ENCODE results near the gene FAM117A.
"Not testable (repeated sequence)": the region's sequence is repeated elsewhere in the genome, so short reads cannot be mapped to it uniquely, and the experiment has no call there.

FAM117A gene

GRCh38 chr17:49676276-49676868 lies 87.6 kb downstream of the FAM117A start:
- TF ChIP-seq EZH2phosphoT487 (IDR thresholded peaks at IDR 0.05; ENCODE audit: borderline replicate concordance, low read length) = no peak
- TF ChIP-seq, protein P1, sequence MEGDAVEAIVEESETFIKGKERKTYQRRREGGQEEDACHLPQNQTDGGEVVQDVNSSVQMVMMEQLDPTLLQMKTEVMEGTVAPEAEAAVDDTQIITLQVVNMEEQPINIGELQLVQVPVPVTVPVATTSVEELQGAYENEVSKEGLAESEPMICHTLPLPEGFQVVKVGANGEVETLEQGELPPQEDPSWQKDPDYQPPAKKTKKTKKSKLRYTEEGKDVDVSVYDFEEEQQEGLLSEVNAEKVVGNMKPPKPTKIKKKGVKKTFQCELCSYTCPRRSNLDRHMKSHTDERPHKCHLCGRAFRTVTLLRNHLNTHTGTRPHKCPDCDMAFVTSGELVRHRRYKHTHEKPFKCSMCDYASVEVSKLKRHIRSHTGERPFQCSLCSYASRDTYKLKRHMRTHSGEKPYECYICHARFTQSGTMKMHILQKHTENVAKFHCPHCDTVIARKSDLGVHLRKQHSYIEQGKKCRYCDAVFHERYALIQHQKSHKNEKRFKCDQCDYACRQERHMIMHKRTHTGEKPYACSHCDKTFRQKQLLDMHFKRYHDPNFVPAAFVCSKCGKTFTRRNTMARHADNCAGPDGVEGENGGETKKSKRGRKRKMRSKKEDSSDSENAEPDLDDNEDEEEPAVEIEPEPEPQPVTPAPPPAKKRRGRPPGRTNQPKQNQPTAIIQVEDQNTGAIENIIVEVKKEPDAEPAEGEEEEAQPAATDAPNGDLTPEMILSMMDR (IDR thresholded peaks at IDR 0.05; ENCODE audit: low read depth, low read length, poor library complexity, severe bottlenecking) = no peak
- H3K4me3 ChIP-seq (ENCODE audit: low read length) = peak overlapping the region; percentile 75
- peak overlapping the region; percentile 76 for H3K4me2 ChIP-seq (ENCODE audit: low read length)
- H3K4me1 ChIP-seq (ENCODE audit: control insufficient read depth, low read length) = peaks cover 26% of the 10 kb centered on the region
- 0 out of 2 replicates have a peak, but pooled peaks cover under 1% of the 10 kb centered on the region for H3K27me3 ChIP-seq (ENCODE audit: control insufficient read depth, low read length)
- H4K20me1 ChIP-seq (ENCODE audit: control insufficient read depth, insufficient read depth, low read depth, low read length) = peaks cover 21% of the 10 kb centered on the region
- peak overlapping the region; percentile 85 for H3K27ac ChIP-seq (ENCODE audit: low read depth, low read length)
- no peaks in the 10 kb centered on the region for H3K9me2 ChIP-seq (replicated peaks; ENCODE audit: control insufficient read depth, low read length)
- no peaks in the 10 kb centered on the region for H3K9me3 ChIP-seq (ENCODE audit: control insufficient read depth, insufficient read depth, low read length)
- H3F3A ChIP-seq (ENCODE audit: control insufficient read depth, insufficient read depth) = peaks cover 7% of the 10 kb centered on the region
- peaks cover 58% of the 10 kb centered on the region for H3K79me2 ChIP-seq (ENCODE audit: control insufficient read depth, low read length)
- H3K36me3 ChIP-seq (ENCODE audit: control insufficient read depth, low read length) = peaks cover 22% of the 10 kb centered on the region

GRCh38 chr17:49674507-49674906 lies 89.4 kb downstream of the FAM117A start:
- Histone ChIP-seq H3K4me2 (ENCODE audit: low read length) (no peak overlapping the region), H3K4me3 (ENCODE audit: low read length) (no peak overlapping the region), H3K79me2 (ENCODE audit: control insufficient read depth, low read length) (peaks cover 77% of the 10 kb centered on the region), H3K4me1 (ENCODE audit: control insufficient read depth, low read length) (peaks cover 26% of the 10 kb centered on the region), H3F3A (ENCODE audit: control insufficient read depth, insufficient read depth) (peaks cover 10% of the 10 kb centered on the region), H4K20me1 (ENCODE audit: control insufficient read depth, insufficient read depth, low read depth, low read length) (peaks cover 24% of the 10 kb centered on the region), H3K27me3 (ENCODE audit: control insufficient read depth, low read length) (no peaks in the 10 kb centered on the region), H3K36me3 (ENCODE audit: control insufficient read depth, low read length) (peaks cover 28% of the 10 kb centered on the region), H3K9me3 (ENCODE audit: control insufficient read depth, insufficient read depth, low read length) (no peaks in the 10 kb centered on the region), H3K27ac (ENCODE audit: low read depth, low read length) (no peak overlapping the region), H3K9me2 (replicated peaks; ENCODE audit: control insufficient read depth, low read length) (no peaks in the 10 kb centered on the region)
- TF ChIP-seq, protein P1 (IDR thresholded peaks at IDR 0.05; ENCODE audit: low read depth, low read length, poor library complexity, severe bottlenecking) = no peak
- TF ChIP-seq EZH2phosphoT487 (IDR thresholded peaks at IDR 0.05; ENCODE audit: borderline replicate concordance, low read length) = no peak

- H3K27ac ChIP-seq (ENCODE audit: low read depth, low read length); H3K27me3 ChIP-seq (ENCODE audit: control insufficient read depth, low read length); H3K9me2 ChIP-seq (replicated peaks; ENCODE audit: control insufficient read depth, low read length); H3F3A ChIP-seq (ENCODE audit: control insufficient read depth, insufficient read depth); H3K9me3 ChIP-seq (ENCODE audit: control insufficient read depth, insufficient read depth, low read length); H3K4me2 ChIP-seq (ENCODE audit: low read length); H3K4me3 ChIP-seq (ENCODE audit: low read length): not testable (repeated sequence)
- Histone ChIP-seq H3K79me2 (ENCODE audit: control insufficient read depth, low read length) (peaks cover 78% of the 10 kb centered on the region), H3K36me3 (ENCODE audit: control insufficient read depth, low read length) (peaks cover 28% of the 10 kb centered on the region), H4K20me1 (ENCODE audit: control insufficient read depth, insufficient read depth, low read depth, low read length) (peaks cover 24% of the 10 kb centered on the region), H3K4me1 (ENCODE audit: control insufficient read depth, low read length) (peaks cover 26% of the 10 kb centered on the region)
These were observed 90.3 kb downstream of the FAM117A start for GRCh38 chr17:49673679-49674078.

DNA sequence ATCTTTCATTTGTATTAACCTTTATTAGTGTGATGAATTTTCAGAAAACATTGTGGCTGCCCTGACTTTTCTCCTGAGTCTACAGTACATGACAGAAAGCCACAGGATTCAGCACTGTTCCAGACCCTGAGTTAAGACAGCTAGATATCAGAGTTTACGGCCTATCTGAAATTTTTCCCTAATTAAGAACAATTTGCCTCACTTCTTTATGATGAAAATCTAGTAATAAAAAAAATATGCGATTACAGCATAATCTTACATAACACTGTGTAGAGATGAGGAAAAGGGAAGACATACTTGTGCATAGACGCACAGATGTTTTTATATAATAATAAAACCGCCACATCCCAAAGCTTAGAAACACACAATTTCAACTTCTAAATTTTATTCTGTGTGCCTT lies 93.3 kb downstream of the FAM117A start:
- H3K27ac ChIP-seq (ENCODE audit: low read depth, low read length) = no peak overlapping the region
- 0 out of 2 replicates have a peak, but pooled peaks cover 3% of the 10 kb centered on the region for H3F3A ChIP-seq (ENCODE audit: control insufficient read depth, insufficient read depth)
- H3K36me3 ChIP-seq (ENCODE audit: control insufficient read depth, low read length) = peaks cover 31% of the 10 kb centered on the region
- H3K9me3 ChIP-seq (ENCODE audit: control insufficient read depth, insufficient read depth, low read length) = no peaks in the 10 kb centered on the region
- H3K4me2 ChIP-seq (ENCODE audit: low read length) = no peak overlapping the region
- H3K4me3 ChIP-seq (ENCODE audit: low read length) = no peak overlapping the region
- H3K27me3 ChIP-seq (ENCODE audit: control insufficient read depth, low read length) = no peaks in the 10 kb centered on the region
- no peaks in the 10 kb centered on the region for H3K9me2 ChIP-seq (replicated peaks; ENCODE audit: control insufficient read depth, low read length)
- peaks cover 84% of the 10 kb centered on the region for H3K79me2 ChIP-seq (ENCODE audit: control insufficient read depth, low read length)
- TF ChIP-seq, protein P1 (IDR thresholded peaks at IDR 0.05; ENCODE audit: low read depth, low read length, poor library complexity, severe bottlenecking) = no peak
- no peak for TF ChIP-seq EZH2phosphoT487 (IDR thresholded peaks at IDR 0.05; ENCODE audit: borderline replicate concordance, low read length)
- H3K4me1 ChIP-seq (ENCODE audit: control insufficient read depth, low read length) = peaks cover 11% of the 10 kb centered on the region
- H4K20me1 ChIP-seq (ENCODE audit: control insufficient read depth, insufficient read depth, low read depth, low read length) = peaks cover 20% of the 10 kb centered on the region

All from DOHH2 (cell line).